AG04449 (cell line): Measurements from ENCODE around the gene POLR2L.

Experiments used
- CTCF ChIA-PET: fragments of 350-600 bp; formaldehyde crosslinking; extraction: SDS; loops from one replicate; lab custom pipeline; 2021; ENCODE audit warnings: antibody characterized with exemption; lab: Yijun Ruan, JAX
- POLR2A ChIA-PET: fragments of 400-600, 350-600 bp; formaldehyde crosslinking; extraction: SDS; loops from one replicate; lab custom pipeline; 2020; ENCODE audit warnings: antibody characterized with exemption, inconsistent platforms; lab: Yijun Ruan, JAX
- DNase-seq: peaks from one replicate; pipeline ENCODE4 v3.0.0-alpha.2; 2010; ENCODE audit warnings: low read depth, low spot score
- H3K4me3 ChIP-seq: 2 replicates; pipeline ENCODE4 v1.5.1; 2011; ENCODE audit warnings: low read depth, mild to moderate bottlenecking, control low read depth, low read length
- TF ChIP-seq, protein P1 (sequence below): IDR thresholded peaks from one replicate; pipeline ENCODE4 v1.5.1; 2011; ENCODE audit warnings: mild to moderate bottlenecking, moderate library complexity, low read length, control low read depth, inconsistent platforms; ENCODE audit not compliant: insufficient read depth; ENCODE audit errors: missing control alignments

Gene POLR2L

DNA sequence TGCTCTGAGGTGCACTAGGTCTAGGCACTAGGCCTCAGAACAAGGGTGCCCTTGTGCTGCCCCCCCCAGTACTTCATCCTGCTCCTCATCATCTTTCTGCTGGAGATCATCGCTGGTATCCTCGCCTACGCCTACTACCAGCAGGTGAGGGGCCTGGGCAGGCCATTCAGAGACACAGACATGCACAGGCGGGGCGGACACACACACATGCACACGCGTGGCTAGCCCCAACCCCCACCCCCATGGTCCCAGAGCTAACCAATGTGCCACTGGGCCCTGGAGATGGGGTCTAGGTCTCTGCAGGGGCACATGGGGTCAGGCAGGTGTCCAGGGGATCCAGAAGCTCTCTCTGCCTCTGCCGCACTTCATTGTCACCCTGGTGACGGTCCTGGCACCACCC lies 5.6 kb downstream of the POLR2L start:
- POLR2A ChIA-PET: interaction anchor here (1.2 kb wide), 1 partner anchor 18 kb away, joined by 6 read pairs; the partner anchor contains the start of gene PNPLA2
- no peak overlapping the region for H3K4me3 ChIP-seq
- TF ChIP-seq, protein P1, sequence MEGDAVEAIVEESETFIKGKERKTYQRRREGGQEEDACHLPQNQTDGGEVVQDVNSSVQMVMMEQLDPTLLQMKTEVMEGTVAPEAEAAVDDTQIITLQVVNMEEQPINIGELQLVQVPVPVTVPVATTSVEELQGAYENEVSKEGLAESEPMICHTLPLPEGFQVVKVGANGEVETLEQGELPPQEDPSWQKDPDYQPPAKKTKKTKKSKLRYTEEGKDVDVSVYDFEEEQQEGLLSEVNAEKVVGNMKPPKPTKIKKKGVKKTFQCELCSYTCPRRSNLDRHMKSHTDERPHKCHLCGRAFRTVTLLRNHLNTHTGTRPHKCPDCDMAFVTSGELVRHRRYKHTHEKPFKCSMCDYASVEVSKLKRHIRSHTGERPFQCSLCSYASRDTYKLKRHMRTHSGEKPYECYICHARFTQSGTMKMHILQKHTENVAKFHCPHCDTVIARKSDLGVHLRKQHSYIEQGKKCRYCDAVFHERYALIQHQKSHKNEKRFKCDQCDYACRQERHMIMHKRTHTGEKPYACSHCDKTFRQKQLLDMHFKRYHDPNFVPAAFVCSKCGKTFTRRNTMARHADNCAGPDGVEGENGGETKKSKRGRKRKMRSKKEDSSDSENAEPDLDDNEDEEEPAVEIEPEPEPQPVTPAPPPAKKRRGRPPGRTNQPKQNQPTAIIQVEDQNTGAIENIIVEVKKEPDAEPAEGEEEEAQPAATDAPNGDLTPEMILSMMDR: no peak
- CTCF ChIA-PET: no interaction called here
- no peak for DNase-seq

DNA sequence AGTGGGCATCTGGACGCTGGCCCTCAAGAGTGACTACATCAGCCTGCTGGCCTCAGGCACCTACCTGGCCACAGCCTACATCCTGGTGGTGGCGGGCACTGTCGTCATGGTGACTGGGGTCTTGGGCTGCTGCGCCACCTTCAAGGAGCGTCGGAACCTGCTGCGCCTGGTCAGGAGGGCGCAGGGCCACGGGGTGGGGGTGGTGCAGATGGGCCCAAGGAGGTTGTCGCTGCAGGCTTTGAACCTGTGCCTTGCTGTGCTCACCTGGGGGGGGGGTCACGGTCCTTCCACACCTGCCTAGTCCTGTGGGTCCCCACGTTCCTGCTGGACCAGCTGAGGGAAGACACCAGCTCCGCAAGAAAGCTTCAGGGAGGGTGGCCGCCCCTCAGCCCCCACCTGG lies 6.1 kb downstream of the POLR2L start:
- ChIA-PET CTCF (no interaction called here), POLR2A (interaction anchor here (1.2 to 8.7 kb wide), 2 partner anchors 9 to 17 kb away, joined by 6 to 109 read pairs; partner anchors contain the start of genes PNPLA2, POLR2L and TSPAN4)
- no peak overlapping the region for H3K4me3 ChIP-seq
- TF ChIP-seq, protein P1: no peak
- DNase-seq: no peak

DNA sequence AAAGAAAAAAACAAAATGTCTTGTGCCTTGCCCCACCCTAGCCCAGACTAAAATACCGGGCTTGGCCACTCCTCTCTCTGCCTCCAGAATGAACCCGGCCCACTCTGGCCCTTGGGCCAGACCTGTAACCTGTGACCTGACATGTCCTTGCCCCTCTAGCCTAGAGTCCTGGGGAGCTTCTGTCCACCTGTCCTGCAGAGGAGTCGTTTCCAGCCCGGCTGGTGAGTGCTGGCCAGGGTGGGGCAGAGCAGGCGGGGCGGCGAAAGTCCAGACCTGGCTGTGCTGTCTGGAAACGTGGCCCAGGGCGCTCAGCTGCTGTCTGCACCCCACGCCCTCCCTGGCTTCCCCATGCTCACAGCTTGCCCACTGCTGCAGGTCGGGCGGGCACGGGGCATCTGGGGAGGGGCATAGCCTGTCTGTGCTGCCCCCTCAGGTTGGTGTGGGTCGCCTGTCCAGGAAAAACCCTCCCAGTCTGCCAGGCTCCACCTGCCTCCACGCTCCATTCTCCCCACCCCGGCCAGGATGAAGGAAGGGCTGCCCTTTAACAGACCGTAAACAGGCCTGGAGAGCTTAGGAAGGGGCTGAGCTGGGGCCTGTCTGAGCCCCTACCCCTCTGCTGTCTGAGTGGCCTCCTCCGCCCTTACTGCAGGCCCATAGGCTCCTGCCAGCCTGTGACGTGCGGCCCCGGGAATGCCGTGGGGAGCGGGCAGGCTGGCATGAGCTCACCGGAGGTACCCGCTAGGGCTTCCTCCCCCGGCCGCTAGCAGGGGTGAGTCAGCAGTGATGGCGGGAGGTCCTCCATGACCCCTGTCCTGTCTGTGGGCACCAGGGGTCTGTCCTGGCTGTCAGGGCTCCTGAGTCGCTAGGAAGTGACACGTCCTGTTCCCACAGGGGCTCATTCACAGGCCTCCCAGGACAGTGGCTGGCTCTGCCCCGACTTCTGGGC lies 7.7 kb downstream of the POLR2L start:
- peak overlapping the region; percentile 76 for H3K4me3 ChIP-seq
- TF ChIP-seq, protein P1: no peak
- POLR2A ChIA-PET: interaction anchor here (0.8 to 8.7 kb wide), 5 partner anchors 10 to 25 kb away, joined by 3 to 109 read pairs (median 7); partner anchors contain the start of genes PNPLA2, POLR2L, RPLP2 and TSPAN4
- DNase-seq: peak; percentile 55
- CTCF ChIA-PET: interaction anchor here (0.7 to 1.3 kb wide), 7 partner anchors 11 to 19 kb away, joined by 3 to 5 read pairs (median 4); partner anchors contain the start of gene PNPLA2

DNA sequence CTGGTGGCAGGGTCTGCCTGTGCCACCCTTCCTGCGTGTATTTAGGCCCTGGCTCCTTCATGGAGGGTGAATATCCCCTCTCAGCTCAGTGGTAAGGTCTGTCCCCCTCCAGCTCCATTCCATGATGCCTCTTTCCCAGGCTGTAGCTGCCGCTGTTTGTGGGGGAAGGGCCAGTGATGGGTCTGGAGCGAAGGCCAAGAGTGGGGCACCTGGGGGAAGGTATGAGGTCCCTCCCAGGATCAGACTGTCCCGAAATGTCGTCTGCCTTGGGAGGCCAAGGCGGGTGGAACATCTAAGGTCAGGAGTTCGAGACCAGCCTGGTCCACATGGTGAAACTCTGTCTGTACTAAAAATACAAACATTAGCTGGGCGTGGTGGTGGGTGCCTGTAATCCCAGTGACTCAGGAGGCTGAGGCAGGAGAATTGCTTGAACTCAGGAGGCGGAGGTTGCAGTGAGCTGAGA lies 8.4 kb downstream of the POLR2L start:
- POLR2A ChIA-PET: interaction anchor here (1.6 to 8.7 kb wide), 3 partner anchors 11 to 14 kb away, joined by 7 to 109 read pairs (median 96); partner anchors contain the start of genes PNPLA2, POLR2L and TSPAN4
- CTCF ChIA-PET: interaction anchor here (0.7 to 1.3 kb wide), 5 partner anchors 10 to 18 kb away, joined by 3 to 5 read pairs (median 4); partner anchors contain the start of gene PNPLA2
- TF ChIP-seq, protein P1: no peak
- peak overlapping the region; percentile 76 for H3K4me3 ChIP-seq
- DNase-seq: no peak

DNA sequence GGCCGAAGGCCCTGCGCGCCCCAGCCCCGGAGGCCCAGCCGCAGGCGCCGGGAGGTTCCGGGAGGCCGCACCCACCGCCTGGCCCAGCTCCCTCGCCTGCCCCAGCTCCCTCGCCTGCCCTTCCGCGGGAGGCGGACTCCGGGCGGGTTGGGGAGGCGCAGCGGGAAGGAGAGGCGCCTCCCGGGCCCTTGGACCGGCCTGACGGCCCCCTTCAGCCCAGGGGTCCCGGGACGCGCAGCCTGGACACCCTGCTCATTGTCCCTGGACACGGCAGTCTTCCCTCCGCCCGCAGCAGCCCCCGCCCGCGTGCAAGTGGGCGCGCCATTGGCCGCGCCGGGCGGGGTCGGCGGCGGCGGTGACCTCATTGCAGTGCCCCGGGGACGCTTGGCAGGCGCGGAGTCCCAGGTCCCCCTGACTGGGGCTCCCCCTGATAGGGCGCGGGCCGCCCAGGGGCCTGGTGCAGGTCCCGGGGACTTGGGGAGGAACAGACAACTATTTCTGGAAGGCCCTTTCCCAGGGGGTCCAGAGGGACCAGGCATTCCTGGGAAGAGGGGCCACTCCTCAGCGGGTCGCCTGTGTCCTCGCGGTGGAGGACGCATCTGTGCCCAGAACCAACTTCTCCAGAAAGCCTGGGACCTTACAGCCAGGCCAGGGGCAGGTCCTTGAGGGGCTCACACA lies 9.1 kb downstream of the POLR2L start:
- ChIA-PET CTCF (interaction anchor here (1.0 to 1.3 kb wide), 2 partner anchors 9 to 14 kb away, joined by 4 to 5 read pairs; partner anchors contain the start of gene PNPLA2), POLR2A (interaction anchor here (7.5 to 8.7 kb wide), 2 partner anchors 12 to 14 kb away, joined by 96 to 109 read pairs; partner anchors contain the start of genes PNPLA2, POLR2L and TSPAN4)
- DNase-seq: no peak
- H3K4me3 ChIP-seq: peak overlapping the region; percentile 76
- TF ChIP-seq, protein P1: no peak
